Right forelimb (tissue), 1 donor: ENCODE measurements around the gene GATC.
"Not testable (repeated sequence)": the region's sequence is repeated elsewhere in the genome, so short reads cannot be mapped to it uniquely, and the experiment has no call there.

Experiments used
- DNase-seq: peaks from one replicate; pipeline ENCODE4 v3.0.0-alpha.2; 2018

Gene GATC

DNA sequence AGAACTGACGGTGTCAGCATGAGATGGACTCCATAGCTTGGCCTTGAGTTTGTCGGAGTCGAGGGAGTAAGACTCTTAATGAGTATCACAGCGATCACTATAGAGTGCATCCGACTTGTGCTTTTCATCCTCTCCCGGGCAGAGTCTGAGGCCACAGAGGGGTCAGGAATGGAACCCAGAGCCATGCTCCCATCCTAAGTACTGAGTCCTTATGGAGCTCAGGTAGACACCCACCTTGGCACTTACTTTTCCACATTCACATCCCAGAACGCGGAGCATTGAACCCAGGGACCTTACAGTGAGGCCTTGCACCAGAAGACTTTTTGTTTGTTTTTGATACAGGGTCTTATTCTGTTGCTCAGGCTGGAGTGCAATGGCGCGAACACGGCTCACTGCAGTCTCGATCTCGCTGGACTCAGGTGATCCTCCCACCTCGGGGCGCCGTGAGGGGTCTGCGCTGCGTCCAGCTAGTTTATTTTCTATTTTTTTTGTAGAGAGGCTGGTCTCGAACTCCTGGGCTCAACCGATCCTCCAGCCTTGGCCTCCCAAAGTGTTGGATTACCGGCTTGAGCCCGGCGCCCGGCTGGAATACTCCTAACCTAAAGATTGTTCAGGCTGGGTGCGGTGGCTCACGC is 24.0 kb downstream of the GATC start:
- DNase-seq, result no peak

GRCh38 chr12:120472521-120472920 is 26.3 kb downstream of the GATC start:
- DNase-seq, result no peak

- no peak for DNase-seq
These were observed 27.8 kb downstream of the GATC start for GRCh38 chr12:120473807-120474615.

DNA sequence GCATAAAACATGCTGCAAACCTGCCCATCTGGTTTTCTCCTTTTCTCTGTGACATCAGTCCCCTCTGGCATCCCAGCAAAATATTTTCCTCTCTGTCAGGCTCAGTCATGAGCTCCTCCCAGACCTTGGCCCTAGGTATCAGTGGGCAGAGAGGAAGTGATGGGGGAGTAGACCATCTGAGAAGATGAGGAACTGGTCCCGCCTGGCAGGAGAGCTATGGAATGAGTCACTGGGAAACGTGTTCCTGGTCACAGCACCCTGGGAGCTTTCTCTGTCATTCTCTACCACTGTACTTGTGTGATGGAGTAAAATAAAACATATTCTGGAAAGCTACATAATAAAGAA is 28.3 kb downstream of the GATC start:
- DNase-seq, result no peak

DNA sequence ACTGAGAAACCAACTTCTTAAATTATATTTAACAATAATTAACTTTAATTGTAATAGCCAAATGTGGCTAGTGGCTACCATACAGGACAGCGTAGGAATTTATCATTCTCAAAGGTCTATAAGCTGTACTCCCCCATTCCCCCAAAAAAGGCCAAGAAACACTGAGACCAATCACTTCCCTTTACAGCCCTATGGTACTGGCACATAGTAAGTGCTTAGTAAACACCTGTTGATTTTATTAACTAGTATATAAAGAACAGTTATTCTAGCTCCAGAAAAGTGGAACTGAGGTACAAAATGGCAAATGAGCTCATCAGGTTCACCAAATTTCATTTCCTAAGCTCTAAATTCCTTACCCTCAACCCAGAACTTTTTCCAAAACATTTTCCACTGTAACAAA is 29.4 kb downstream of the GATC start:
- no peak for DNase-seq

DNA sequence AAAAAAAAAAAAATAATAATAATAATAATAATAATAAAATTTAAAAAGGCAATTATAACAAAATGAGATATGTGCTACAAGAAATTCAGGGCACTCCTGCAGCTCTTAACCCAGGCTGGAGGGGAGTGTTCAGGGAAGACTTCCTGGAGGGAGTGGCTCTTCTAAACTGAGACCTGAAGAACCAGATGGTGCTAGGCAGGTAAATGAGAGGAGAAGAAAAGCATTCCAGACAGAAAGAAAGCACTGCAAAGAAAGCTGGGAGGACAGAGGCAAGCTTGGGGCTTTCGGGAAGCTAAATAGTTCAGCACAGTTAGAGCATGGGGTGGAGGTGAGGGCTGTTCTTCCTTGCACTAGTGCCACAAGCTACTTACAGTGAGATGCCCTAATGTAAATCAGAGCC is 33.2 kb downstream of the GATC start:
- no peak for DNase-seq

DNA sequence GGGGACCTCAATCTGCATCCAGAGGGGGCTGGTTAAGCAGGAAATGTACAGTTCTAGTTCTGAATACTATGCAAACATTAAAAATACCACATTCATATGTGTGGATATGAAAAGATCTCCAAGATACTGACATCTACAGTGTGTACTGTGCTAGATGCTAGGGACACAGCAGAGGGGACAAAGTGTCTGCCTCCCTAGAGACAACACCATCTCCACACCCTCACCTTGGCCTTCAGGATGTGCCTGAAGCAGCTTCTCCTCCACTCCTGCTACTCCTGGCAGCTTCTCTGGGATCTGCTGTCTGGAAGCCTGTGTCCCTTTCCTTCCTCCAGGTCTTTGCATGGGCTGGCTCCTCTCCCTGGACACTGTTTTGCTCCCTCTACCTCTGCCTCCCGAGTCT is 34.0 kb downstream of the GATC start:
- DNase-seq, result no peak

GRCh38 chr12:120481022-120481767 is 35.0 kb downstream of the GATC start:
- no peak for DNase-seq

GRCh38 chr12:120483621-120484020 is 37.4 kb downstream of the GATC start:
- DNase-seq, result no peak

- DNase-seq, result no peak
These were observed 40.0 kb downstream of the GATC start for GRCh38 chr12:120485961-120486881.

DNA sequence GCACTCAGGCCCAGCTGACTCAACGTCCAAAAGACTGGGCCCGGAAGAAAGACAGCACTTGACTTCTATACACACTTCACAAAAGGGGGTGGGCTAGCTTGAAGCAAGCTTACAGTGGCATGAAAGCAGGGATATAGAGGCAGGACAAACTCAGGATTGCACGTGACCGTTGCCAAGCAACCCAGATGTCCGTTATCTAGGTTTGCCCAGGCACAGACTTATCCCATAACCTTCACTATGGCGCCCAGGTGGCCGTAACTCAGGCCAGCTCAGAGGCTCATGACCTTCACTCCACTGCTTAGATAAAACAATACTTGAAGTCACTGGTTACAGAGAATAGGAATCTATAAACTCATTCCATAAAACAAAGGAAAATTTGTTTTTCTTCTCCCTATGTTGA is 41.3 kb downstream of the GATC start:
- DNase-seq, result not testable (repeated sequence)

DNA sequence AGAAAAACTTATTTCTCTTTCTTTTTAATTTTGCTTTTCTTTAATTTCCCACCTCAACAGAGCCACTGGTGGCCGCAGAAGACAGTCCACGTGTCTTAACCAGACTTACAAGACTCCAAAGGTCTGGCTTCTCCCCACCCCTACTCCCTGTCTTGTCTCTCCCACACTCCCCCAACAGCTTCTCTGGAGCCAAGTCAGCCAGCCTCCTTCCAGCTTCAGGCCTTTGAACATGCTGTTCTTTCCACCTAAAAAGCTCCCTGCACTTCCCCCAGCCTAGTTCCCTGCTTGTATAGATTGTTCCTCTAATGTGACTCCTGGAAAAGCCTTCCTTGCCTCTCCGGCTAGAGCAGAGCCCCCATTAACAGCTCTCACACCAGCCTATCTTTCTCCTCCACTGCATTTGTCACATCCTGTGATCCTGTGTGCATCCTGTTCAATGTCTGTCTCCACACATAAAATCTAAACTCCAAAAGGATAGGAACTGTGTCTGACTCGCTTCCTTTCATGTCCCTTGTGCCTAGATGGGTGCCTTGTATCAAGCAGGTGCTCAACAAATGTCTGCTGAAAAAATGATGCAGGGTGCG is 41.9 kb downstream of the GATC start:
- DNase-seq, result no peak

- DNase-seq, result no peak
These were observed 42.8 kb downstream of the GATC start for GRCh38 chr12:120489018-120489417.

DNA sequence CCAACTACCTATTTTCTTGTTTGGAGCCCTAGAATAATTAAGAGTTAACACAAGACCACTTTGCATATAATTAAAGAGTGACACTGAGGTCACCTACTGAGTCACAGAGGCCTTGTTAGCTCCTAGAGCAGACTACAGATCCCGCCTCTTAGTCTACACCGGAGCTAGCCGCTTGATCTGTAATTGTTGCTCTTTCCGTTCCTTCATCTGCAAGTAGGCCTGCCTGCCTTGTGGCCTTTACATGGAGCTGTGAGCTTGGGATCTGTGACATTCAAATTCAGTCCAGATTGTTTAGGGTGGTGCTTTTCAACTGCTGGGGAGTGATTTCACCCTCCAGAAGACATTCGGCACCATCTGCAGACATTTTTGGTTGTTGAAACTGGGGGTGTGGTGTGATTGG is 44.1 kb downstream of the GATC start:
- DNase-seq, result no peak

GRCh38 chr12:120490833-120491512 is 44.7 kb downstream of the GATC start:
- DNase-seq, result no peak

GRCh38 chr12:120495186-120495730 is 49.0 kb downstream of the GATC start:
- DNase-seq, result no peak

- peak; percentile 99 for DNase-seq
These were observed 49.6 kb downstream of the GATC start, which contains the start of gene DYNLL1 for GRCh38 chr12:120495731-120496412. Gene DYNLL1 (plus strand): TSS chr12:120496113. CDS start chr12:120496422, 309 bp downstream.

GRCh38 chr12:120496413-120497340 is 50.4 kb downstream of the GATC start:
- DNase-seq, result peak; percentile 78

DNA sequence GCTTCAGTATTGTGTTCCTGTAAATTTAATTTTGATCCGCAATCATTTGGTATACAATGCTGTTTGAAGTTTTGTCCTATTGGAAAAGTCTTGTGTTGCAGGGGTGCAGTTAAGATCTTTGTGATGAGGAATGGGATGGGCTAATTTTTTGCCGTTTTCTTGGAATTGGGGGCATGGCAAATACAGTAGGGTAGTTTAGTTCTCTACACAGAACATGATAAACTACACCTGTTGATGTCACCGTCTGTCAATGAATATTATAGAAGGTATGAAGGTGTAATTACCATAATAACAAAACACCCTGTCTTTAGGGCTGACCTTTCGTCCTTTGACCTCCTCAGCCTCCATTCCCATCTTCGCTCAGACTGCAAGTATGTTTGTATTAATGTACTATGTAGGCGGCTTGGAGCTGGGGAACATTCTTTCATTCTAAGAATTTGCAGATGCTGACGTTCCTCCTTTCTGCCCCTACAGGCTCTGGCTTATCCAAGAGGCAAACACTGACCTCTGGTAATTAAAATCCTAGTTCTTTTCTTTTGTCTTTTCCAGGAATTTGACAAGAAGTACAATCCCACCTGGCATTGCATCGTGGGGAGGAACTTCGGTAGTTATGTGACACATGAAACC is 51.4 kb downstream of the GATC start:
- DNase-seq, result no peak
